GM18870 (cell line): ENCODE data around the gene C2CD4B.

Source experiments
- ATAC-seq: cut with Tn5 transposase; IDR thresholded peaks from one replicate; pipeline ENCODE4 v1.9.1; 2021; ENCODE audit warnings: moderate library complexity; ENCODE audit not compliant: unreplicated experiment

Gene C2CD4B

DNA sequence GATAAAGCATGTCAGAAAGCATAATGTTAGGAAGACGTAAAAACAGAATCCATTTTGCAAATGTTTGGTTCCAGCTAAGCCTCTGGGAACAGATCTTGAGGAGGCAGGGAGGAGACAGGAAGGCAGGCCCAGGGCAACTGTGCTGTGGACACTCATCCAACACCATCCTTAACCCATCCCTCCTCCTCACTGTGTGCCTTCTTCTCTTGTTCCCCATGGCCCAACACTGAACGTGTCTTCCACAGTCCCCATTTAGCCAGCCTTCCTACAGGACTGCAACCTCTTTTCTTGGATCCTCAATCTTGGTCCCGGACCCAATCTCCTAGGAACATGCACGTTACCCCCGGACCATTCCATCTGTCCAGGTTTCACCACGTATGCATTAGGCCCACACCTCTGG, 15.4 kb downstream of the C2CD4B start:
- no peak for ATAC-seq

DNA sequence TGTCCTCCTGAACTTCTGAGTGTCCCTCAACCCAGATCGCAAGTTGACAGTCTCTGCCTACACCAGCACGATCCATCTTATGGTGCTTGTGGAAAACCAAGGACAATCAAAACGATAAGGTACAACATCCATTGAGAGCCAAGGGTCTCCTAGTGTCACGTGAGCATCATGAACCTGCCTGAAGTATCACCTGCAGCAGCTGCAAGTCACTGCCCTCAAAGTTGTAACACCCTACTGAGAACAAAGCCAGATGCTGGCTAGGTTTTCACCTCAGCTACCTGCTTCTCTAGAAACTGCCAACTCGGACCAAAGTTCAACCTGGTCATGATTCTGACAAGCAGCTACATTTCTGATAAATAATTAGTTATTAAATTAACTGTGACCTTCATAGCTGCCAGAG, 17.5 kb downstream of the C2CD4B start:
- no peak for ATAC-seq

DNA sequence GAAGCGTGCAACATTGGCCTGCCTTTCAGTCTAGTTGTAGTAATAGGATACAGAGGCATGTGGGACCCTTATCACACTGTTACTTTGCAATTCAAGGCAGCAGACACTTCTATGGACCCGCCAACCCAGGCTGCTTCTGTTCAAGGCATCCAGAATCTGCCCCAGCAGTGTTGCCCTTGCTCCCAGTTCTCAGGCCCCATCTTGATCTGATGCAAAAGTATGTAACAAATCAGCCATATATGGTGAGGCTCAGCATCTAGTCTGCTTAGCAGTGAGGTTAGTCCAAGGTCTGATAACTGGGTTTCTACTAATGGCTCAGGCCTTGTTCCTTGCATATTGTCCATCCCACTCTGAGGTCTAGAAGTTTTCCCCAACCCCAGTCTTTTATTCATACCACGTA, 17.9 kb downstream of the C2CD4B start:
- no peak for ATAC-seq

DNA sequence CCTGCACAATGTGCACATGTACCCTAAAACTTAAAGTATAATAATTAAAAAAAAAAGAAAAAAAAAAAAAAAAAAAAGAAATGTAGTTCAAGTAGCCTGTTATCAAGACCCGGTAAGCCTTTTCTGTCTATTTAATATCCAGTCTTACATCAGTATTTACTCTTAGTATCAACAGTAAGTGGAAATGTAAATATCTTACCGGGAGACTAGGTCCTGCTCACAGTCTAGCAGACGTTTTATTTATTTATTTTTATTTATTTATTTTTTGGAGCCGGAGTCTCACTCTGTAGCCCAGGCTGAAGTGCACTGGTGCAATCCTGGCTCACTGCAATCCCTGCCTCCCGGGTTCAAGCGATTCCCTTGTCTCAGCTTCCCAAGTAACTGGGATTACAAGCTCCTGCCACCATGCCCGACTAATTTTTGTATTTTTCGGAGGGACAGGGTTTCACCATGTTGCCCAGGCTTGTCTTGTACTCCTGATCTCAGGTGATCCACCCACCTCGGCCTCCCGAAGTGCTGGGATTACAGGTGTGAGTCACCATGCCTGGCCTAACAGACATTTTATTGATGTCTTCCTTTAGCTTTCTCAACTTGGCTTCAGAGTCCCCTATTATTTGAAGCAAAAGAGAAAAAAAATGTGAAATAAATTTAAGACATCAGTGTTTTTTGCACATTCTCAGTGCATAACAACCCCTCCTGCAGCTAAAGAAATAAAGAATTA, 19.9 kb downstream of the C2CD4B start:
- no peak for ATAC-seq

DNA sequence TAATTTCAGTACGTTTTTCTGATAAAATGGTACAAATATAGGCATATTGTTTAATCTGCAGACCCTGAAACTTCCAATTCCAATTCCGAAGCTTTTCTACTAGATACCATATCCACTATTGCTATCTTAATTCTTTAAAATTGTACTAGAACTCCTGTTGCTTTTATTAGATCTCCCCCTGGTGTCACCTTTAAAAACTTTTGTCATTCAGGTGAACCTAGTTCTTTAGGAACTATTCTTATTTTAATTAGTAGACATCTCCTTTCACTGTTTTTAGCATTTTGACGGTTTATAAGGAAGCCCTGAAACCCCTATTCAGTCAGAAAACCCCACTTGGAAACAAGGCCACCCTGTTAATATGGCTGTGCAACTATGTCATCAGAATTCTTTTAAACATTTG, 22.3 kb downstream of the C2CD4B start:
- ATAC-seq = no peak

DNA sequence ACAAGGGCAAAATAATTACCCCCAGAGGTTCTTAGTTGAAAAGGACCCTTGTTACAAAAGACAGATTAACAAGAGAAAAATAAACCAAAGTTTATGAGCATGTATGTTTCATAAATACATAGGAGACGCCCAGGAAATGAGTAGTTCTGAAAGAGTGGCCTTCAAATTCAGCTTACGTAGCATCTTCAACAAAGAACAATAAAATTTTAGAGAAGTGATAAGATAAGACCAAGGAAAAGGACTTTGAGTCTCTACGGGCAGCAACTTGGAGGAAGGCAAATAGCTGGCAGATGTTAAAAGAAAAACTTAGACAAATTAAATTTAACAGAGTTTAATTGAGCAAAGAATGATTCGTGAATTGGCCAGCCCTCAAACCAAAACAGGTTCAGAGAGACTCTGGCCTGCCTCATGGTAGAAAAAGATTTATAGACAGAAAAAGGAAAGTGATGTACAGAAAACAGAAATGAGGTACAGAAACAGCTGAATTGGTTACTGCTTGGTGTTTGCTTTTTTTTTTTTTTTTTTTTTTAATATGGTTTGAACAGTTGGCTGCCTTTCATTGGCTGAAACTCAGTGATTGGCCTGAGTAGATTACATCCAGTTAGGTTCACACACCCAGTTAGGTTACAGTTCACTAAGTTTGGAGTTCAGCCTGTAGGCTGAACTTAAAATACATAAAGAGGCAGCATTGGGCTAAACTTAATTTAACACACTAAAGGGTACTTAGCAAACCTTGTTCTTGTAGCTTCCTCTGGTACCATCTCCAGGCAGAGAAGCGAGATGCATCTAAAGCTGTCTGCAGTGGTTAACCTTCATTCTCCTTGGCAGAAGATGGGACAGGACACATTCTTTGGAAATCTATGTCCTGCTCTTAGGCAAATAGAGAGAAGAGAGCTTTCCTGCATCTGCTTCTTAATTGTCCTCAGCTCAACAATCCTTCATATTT, 23.2 kb downstream of the C2CD4B start:
- no peak for ATAC-seq

DNA sequence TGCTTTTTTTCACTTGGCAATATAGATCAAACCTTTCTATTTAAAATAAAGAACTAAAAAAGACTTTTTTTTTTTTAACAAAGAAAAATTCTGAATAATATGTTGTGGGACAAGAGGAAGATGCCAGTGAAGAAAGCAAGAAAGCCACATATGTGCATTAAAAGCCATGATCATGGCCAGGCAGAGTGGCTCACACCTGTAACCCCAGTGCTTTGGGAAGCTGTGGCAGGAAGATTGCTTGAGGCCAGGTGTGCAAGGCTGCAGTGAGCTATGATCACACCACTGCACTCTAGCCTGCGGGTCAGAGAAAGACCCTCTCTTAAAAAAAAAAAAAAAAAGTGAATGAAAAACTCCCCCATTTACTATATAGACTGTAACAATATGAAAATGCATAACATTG, 23.9 kb downstream of the C2CD4B start:
- no peak for ATAC-seq

DNA sequence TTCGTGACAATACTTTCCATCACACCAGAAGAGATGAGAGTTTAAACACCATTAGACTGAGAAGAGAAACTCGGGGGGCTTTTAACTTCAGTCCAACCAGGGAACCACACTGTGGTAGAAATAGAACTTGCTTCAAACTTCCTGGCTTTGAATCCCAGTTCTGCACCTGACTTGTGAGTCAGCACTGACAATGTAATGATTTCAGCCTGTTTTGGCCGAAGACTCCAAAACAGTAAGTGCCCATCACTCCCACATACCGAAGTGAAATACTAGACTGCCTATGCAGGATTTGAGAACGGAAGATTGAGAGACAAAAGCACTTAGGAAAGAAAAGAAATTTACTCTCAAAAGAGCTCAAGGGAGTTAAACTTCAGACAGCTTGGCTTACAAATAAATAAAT, 27.0 kb downstream of the C2CD4B start:
- no peak for ATAC-seq

DNA sequence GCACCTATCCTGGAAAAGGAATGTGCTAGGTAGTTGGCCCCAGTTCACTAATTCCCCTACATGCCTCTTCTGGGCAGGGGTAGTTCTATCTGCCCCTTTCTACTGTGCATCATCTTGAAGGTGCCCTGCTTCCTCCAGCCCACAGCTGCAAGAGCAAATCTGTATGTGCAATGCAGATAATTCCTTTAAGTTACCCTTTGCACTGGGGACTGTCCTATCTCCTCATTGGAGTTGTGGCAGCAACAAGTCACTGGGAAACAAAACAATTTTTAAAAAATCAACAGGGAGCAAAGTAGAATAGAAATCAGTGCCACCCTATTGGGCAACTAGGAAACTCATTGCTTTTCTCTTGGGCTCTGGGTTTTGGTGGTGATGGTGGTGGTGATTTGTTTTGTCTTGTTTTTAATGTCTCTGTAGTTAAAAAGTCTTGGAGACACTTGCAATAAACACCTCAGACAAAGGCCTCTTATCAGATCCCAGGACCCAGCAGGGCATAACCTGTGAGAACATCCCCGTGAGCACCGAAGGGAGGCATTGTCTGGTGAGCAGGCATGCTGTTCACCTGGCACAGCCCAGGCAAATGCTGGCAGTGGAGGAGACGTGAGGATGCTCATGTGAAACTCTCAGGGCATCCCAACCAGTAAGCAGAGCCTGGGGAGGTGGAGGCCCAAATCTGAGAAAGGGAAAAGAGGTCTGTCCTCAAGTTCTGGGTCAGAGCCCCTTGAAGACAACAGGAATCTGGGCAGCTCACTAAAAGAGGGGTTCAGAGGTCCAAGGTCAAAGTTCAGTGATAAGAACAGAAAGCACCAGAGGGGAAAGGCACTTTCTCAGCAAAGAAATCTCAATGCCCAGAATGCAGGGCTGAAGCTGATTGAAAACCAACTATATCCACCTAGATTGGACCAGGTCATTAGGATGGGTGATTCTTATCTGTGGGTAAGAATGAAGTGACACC, 27.9 kb downstream of the C2CD4B start:
- no peak for ATAC-seq

DNA sequence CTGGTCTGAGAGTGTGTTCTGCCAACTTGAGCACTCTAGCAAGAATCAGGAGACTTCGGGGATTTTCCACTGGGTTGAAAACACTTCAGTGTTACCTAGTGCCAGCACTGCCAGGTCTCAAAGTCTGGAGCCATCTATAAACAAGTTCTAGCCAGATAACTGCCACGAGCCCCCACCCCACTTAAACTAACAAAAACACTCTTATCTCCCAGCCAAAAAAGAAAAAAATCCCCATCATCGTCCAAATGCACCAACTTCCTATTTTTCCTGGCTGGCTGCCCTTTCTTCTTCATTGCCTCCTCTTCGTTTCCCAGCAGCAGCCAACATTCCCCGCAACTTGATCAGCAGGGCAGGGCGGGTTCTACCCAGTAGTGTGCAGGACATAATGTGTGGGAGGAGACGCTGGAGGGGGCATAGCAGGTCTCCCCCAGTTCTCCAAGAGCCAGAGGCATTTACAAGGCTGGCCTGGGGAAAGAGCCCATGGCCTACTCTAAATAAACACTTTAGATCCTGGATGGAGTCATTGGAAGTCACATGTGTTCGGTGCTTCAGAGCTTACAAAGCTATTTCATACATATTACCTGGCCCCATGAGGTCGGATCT, 29.5 kb downstream of the C2CD4B start:
- no peak for ATAC-seq

DNA sequence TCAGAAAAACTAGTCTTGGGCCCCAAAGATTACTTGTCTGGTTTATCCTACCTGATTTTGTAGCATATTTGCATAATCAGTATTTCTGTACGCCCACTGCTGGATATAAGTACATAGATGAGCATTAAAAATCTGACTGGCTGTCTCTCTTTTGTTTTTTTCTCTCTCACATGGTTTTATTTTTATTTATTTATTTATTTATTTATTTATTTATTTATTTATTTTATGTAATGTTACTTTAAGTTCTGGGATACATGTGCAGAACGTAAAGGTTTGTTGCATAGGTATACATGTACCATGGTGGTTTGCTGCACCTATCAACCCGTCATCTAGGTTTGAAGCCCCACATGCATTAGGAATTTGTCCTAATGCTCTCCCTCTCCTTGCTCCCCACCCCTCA, 31.9 kb downstream of the C2CD4B start:
- no peak for ATAC-seq

DNA sequence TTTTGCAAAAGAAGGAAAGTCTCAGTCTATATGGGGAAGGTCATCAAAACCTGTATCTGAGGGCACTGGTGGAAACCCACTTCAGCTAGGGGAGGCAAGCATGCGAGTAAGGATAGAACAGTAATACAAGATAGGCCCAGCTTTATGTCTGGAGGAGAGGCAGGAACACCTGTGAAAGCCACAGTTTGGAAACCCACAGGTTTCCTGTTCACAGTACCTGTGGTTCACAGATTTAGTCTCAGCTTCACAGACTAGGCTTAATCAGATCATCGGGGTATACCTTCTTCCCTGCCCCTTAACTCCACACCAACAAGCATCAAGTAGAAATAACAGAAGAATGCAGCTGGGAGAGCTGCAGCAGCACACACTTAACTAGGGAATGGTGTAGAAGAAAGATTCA, 36.2 kb downstream of the C2CD4B start:
- no peak for ATAC-seq

DNA sequence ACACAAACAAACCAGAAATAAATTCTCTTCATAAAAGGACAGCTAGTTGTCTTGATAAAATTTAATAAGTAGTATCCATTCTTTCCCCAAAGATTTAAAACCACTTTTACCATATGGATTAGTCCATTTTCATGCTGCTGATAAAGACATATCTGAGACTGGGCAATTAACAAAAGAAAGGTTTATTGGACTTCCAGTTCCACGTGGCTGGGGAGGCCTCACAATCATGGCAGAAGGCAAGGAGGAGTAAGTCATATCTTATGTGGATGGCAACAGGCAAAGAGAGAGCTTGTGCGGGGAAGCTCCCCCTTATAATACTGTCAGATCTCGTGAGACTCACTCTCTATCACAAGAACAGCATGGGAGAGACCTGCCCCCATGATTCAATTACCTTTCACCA, 38.7 kb downstream of the C2CD4B start:
- ATAC-seq = no peak

DNA sequence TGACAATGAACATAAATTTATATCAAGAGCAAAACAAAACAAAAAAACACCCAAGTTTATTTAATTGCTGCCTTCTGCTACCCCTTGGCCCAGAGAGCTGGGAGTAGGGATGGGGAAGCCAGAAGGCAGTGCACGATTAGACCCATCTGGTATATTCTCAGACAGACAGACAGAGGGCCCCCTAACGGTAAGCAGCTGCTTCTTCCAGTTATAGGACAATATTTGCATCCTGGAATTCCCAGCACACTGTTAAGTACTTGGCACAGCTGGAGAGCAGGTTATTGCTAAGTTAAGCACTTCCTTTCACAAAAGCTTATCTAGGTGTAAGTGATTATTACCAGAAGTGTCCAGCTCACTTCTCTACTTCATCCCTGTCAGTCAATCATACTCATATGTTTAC, 39.3 kb downstream of the C2CD4B start:
- no peak for ATAC-seq

DNA sequence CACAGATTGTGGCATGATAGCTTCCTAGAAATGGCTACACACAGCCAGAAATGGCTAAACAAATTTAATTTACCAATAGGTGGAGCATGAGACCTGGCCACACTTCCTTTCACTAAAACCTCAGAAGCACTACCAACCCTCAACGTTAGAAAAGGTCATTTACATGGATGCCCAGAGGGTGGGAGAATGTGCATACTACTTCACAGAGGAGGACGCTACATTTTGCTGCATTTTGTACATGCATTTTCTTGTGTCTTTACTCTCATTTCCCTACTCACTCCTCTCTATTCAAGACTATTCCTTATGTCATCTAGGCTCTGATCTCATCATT, 40.1 kb downstream of the C2CD4B start:
- no peak for ATAC-seq

DNA sequence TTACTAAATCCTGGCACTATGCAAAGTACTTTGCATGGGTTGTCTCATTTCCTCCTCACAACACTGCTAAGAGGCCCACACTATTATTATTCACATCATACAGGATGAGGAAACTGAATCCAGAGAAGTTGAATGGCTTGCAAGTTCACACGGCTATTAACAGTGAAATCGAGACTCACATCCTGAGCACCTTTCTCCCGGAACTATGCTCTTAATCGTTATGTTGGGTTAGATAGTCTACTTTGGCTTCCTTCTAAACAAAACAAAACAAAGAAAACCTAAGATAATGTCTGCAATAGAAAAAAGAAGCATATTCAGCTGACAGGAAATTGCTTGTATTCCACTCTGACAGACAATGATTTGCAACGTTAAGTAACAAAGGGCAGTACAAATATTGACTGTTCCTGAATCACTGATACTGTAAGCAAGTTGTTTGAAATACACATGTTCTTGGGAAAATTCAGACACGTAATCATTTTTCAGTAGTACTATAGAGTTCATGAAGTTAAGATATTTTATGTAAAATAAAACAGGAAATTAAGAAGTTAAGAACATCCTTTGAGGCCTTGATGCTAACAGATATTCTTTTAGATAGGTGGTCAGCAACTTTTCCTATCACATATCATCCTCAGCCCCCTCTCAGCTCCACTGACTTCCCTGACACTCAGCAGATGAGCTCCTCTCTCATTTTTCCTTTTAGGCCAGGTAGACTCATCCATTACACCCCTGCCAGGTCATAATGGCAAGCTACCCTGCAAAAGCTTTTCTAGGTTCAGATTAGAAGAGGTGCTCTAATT, 40.7 kb downstream of the C2CD4B start:
- no peak for ATAC-seq

DNA sequence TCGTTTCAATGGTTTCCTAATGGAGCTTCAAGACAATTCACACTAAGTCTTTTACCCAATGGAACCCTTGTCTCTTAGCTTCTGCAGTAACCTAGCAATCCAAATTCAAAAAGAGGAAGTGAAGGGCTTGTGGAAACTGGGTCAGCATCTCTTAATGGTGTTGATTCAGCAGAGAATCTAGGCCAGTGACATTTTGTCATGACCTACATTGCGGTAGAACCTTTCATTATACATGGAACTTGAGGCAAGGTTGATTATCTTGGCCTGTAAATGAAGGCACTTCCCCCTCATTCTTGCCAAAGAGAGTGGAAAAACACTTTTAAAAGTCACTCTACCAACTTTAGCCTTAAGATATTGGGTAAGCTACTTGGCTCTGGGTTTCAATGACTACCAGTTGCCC, 42.8 kb downstream of the C2CD4B start:
- ATAC-seq = no peak

DNA sequence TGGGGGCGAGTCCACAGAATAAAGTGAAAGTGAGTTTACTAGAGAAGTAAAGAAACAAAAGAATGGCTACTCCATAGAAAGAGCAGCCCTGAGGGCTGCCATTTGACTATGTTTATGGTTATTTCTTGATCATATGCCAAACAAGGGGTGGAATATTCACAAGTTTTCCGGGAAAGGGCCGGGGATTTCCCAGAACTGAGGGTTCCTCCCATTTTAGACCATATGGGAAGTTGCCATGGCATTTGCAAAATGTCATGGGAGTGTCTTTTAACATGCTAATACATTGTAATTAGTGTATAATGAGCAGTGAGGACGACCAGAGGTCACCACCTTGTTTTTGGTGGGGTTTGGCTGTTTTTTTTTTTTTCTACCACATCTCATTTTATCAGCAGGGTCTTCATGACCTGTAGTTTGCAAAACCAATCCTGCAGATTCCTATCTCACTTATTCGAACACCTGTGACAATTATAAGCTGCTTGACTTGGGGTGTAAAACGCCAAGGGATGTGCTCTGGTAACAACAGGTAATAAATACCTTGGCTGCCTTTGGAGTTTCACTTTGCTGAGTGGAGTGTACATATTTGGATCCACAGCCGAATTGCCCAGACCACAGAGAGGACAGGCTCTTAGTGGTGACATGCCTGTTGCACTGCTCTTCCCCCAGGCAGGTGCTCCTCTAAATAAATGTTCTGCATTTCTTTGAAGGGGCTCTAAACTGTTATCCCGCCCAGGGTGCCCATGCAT, 43.6 kb downstream of the C2CD4B start:
- ATAC-seq = no peak

DNA sequence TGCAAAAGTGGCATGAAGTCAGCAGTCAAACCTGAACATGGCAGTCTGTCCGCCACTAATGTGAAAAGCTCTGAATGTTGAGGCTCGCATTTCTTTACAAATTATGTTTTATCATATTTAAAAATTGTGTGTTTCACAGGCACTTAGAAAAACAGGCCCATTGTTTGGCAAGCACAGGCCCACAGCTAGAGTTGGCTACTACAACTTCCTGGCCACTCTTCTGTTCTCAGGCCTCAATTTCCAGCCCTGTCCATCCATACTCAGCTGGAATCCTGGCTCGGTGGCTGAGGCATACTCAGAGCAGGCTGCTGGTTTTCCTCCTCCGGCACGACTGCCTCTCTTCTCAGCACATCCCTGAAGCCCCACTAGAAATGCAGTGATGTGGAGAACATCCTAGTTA, 44.3 kb downstream of the C2CD4B start:
- no peak for ATAC-seq
